Measurements from ENCODE around the gene GPR143. TPM values are rescaled to one million over a fixed set of nuclear protein-coding genes. Genes with fewer than 3 reads are reported as not detected.

Gene GPR143
- 0.12 to 0.21 TPM (median 0.18 TPM) in 5 replicates for total RNA-seq (2022; extraction: Qiagen RNA extraction)

GRCh38 chrX:9765737-9766097 is at the start of gene GPR143:
Gene GPR143 (minus strand): TSS chrX:9765847. CDS start chrX:9765817, 30 bp downstream.

DNA sequence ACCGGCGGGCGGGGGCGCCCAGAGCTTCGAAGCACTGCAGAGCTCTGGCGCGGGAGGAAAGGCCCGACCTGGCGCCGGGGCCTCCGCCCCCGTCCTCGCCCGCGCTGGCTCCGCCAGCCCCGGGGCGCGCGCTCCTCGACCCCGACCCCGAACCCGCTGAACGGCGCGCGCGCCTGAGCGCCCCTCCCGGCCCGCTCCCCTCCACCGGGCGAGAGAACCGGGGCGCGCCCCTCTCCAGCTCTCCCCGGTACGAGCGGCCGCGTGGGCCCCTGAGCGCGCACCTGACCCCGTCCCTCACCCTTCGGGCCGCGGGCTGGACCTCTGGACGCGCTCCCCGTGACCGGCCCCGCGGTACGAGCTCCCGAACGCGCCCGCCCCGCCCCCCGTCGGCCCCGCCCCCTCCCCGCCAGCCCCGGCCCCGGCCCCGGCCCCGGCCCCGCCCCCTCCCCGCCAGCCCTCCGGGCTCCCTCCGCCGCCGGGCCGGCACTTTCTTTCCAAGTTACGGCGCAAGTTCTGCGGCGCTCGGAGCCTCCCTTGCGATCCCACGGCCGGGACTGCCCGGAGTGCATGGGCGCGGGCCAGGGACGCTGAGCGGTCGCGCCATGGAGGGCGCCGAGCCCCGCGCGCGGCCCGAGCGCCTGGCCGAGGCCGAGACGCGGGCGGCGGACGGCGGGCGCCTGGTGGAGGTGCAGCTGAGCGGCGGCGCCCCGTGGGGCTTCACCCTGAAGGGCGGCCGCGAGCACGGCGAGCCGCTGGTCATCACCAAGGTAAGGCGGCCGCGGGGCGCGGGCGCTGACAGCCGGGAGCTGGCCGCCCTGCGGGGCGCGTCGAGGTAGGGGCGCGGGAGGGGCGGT is 20.5 kb upstream of the GPR143 start, which contains the start of gene SHROOM2:
Gene SHROOM2 (plus strand): TSS at position 486 of the 854 bp plus-strand sequence. CDS start 117 bp downstream, at position 603.

Other genes starting within 250 kb of the GPR143 start
- 0.40 to 0.52 TPM (median 0.44 TPM) in 5 replicates for gene SHROOM2, start 20.6 kb upstream of the GPR143 start, total RNA-seq (2022; extraction: Qiagen RNA extraction)
- gene CLDN34, start 201.5 kb upstream of the GPR143 start, total RNA-seq (2022; extraction: Qiagen RNA extraction): not detected in 5 replicates

All from A549 treated with CORT108297 at 1 μM for 4 hours (cell line).